ENCODE results near the gene ENTPD7. TPM values are rescaled to one million over a fixed set of nuclear protein-coding genes. Genes with fewer than 3 reads are reported as not detected.
"Not testable (repeated sequence)": the region's sequence is repeated elsewhere in the genome, so short reads cannot be mapped to it uniquely, and the experiment has no call there.

The ENTPD7 gene
- total RNA-seq, 2 experiments from 2014 or later, result 2.5 to 2.7 TPM

GRCh38 chr10:99620711-99621453, 38.4 kb upstream of the ENTPD7 start:
- H3K36me3 Mint-ChIP-seq (ENCODE audit: low read depth), result peaks cover 20% of the 10 kb centered on the region
- no peaks in the 10 kb centered on the region for H3K9me3 Mint-ChIP-seq (ENCODE audit: low read depth)
- H3K4me1 Mint-ChIP-seq, result peaks cover 39% of the 10 kb centered on the region
- ATAC-seq (peak; percentile 89), DNase-seq (peak; percentile 94)
- intact Hi-C loops (cut with DNase I, micrococcal nuclease), result loop anchor here (1.0 to 10.0 kb wide), 10 partner anchors 38 to 1976 kb away; partner anchors contain the start of genes COX15 (in 2 of the 2), CUTC (in 2 of the 2), ENTPD7 (in 2 of the 2) and GOT1 (in 2 of the 2)
- peak overlapping the region; percentile 96 for H3K4me3 Mint-ChIP-seq
- ChIA-PET POLR2A (interaction anchor here (0.6 to 4.3 kb wide), 7 partner anchors 8 to 191 kb away, joined by 3 to 30 read pairs (median 5); partner anchors contain the start of genes COX15, CUTC, ENTPD7 and GOT1), CTCF (interaction anchor here (0.7 to 4.1 kb wide), 7 partner anchors 9 to 185 kb away, joined by 3 to 15 read pairs (median 3); partner anchors contain the start of genes COX15 and CUTC)
- no peaks in the 10 kb centered on the region for H3K27me3 Mint-ChIP-seq
- H3K27ac Mint-ChIP-seq, result peak overlapping the region; percentile 96

- ATAC-seq (no peak), DNase-seq (no peak)
- H3K27me3 Mint-ChIP-seq, result no peaks in the 10 kb centered on the region
- peaks cover 32% of the 10 kb centered on the region for H3K4me1 Mint-ChIP-seq
- ChIA-PET CTCF (interaction anchor here (0.7 to 4.1 kb wide), 6 partner anchors 10 to 110 kb away, joined by 3 to 15 read pairs (median 4); partner anchors contain the start of genes COX15, CUTC and ENTPD7), POLR2A (interaction anchor here (0.6 to 4.3 kb wide), 4 partner anchors 9 to 191 kb away, joined by 3 to 30 read pairs (median 5); partner anchors contain the start of genes ENTPD7 and GOT1)
- H3K9me3 Mint-ChIP-seq (ENCODE audit: low read depth), result no peaks in the 10 kb centered on the region
- peaks cover 18% of the 10 kb centered on the region for H3K36me3 Mint-ChIP-seq (ENCODE audit: low read depth)
- H3K27ac Mint-ChIP-seq, result peak overlapping the region; percentile 96
- peak overlapping the region; percentile 96 for H3K4me3 Mint-ChIP-seq
- intact Hi-C loops (cut with DNase I, micrococcal nuclease), result loop anchor here (2.0 to 10.0 kb wide), 6 partner anchors 89 to 1977 kb away; partner anchors contain the start of genes DNMBP (in 1 of the 2), HPS1 (in 1 of the 2) and PI4K2A (in 1 of the 2)
These were observed 37.7 kb upstream of the ENTPD7 start for GRCh38 chr10:99621454-99622251.

GRCh38 chr10:99623919-99624318, 35.4 kb upstream of the ENTPD7 start:
- Mint-ChIP-seq H3K9me3 (ENCODE audit: low read depth) (no peaks in the 10 kb centered on the region), H3K27ac (no peak overlapping the region), H3K4me1 (peaks cover 16% of the 10 kb centered on the region), H3K36me3 (ENCODE audit: low read depth) (peaks cover 5% of the 10 kb centered on the region), H3K27me3 (peaks cover 2% of the 10 kb centered on the region), H3K4me3 (no peak overlapping the region)
- intact Hi-C loops (cut with DNase I, micrococcal nuclease), result loop anchor here in 1 of 2 experiments (5.0 to 10.0 kb wide), 3 partner anchors 383 to 1979 kb away; partner anchors contain the start of genes DNMBP, HPS1 and PI4K2A
- ChIA-PET POLR2A (no interaction called here), CTCF (interaction anchor here (4.1 kb wide), 1 partner anchor 12 kb away, joined by 15 read pairs; no protein-coding TSS in a partner anchor)
- ATAC-seq (no peak), DNase-seq (no peak)

GRCh38 chr10:99625124-99625523, 34.2 kb upstream of the ENTPD7 start:
- DNase-seq; POLR2A ChIA-PET; H3K9me3 Mint-ChIP-seq (ENCODE audit: low read depth); H3K36me3 Mint-ChIP-seq (ENCODE audit: low read depth); H3K27ac Mint-ChIP-seq; ATAC-seq; H3K27me3 Mint-ChIP-seq; H3K4me3 Mint-ChIP-seq: not testable (repeated sequence)
- CTCF ChIA-PET, result interaction anchor here (0.8 to 1.0 kb wide), 3 partner anchors 30 to 190 kb away, joined by 3 read pairs; no protein-coding TSS in a partner anchor
- peaks cover 12% of the 10 kb centered on the region for H3K4me1 Mint-ChIP-seq
- intact Hi-C loops (cut with DNase I, micrococcal nuclease), result loop anchor here in 1 of 2 experiments (10.0 kb wide), 2 partner anchors 1180 to 1980 kb away; partner anchors contain the start of genes HPS1 and PI4K2A

GRCh38 chr10:99628923-99629624, 30.2 kb upstream of the ENTPD7 start:
- no peak for DNase-seq
- intact Hi-C loops (cut with DNase I, micrococcal nuclease), result loop anchor here in 1 of 2 experiments (10.0 kb wide), 2 partner anchors 1184 to 1984 kb away; partner anchors contain the start of genes HPS1 and PI4K2A
- peaks cover 8% of the 10 kb centered on the region for H3K27me3 Mint-ChIP-seq
- CTCF ChIA-PET, result interaction anchor here (0.7 to 1.0 kb wide), 2 partner anchors 31 to 397 kb away, joined by 3 read pairs; no protein-coding TSS in a partner anchor
- POLR2A ChIA-PET, result no interaction called here
- no peak overlapping the region for H3K27ac Mint-ChIP-seq
- no peak overlapping the region for H3K4me3 Mint-ChIP-seq
- H3K36me3 Mint-ChIP-seq (ENCODE audit: low read depth), result no peaks in the 10 kb centered on the region
- H3K9me3 Mint-ChIP-seq (ENCODE audit: low read depth), result no peaks in the 10 kb centered on the region
- no peak for ATAC-seq
- H3K4me1 Mint-ChIP-seq, result peaks cover 5% of the 10 kb centered on the region

- ChIA-PET POLR2A (no interaction called here), CTCF (interaction anchor here (0.7 to 1.0 kb wide), 2 partner anchors 30 to 397 kb away, joined by 3 read pairs; no protein-coding TSS in a partner anchor)
- Mint-ChIP-seq H3K4me3 (no peak overlapping the region), H3K4me1 (peaks cover 5% of the 10 kb centered on the region), H3K27me3 (peaks cover 12% of the 10 kb centered on the region), H3K9me3 (ENCODE audit: low read depth) (no peaks in the 10 kb centered on the region), H3K27ac (no peak overlapping the region), H3K36me3 (ENCODE audit: low read depth) (no peaks in the 10 kb centered on the region)
- DNase-seq, result no peak
- no peak for ATAC-seq
- intact Hi-C loops (cut with DNase I, micrococcal nuclease), result loop anchor here in 1 of 2 experiments (10.0 kb wide), 2 partner anchors 1185 to 1985 kb away; partner anchors contain the start of genes HPS1 and PI4K2A
These were observed 29.7 kb upstream of the ENTPD7 start for GRCh38 chr10:99629625-99629978.

GRCh38 chr10:99630433-99630832, 28.9 kb upstream of the ENTPD7 start:
- intact Hi-C loops (cut with DNase I, micrococcal nuclease), result no loop called here

GRCh38 chr10:99630991-99631390, 28.3 kb upstream of the ENTPD7 start:
- Mint-ChIP-seq H3K9me3 (ENCODE audit: low read depth) (no peaks in the 10 kb centered on the region), H3K27me3 (peaks cover 15% of the 10 kb centered on the region), H3K36me3 (ENCODE audit: low read depth) (no peaks in the 10 kb centered on the region), H3K4me3 (no peak overlapping the region), H3K27ac (no peak overlapping the region), H3K4me1 (peaks cover 5% of the 10 kb centered on the region)
- intact Hi-C loops (cut with DNase I, micrococcal nuclease), result no loop called here
- no peak for DNase-seq
- ChIA-PET POLR2A (no interaction called here), CTCF (interaction anchor here (0.6 to 0.7 kb wide), 2 partner anchors 31 to 140 kb away, joined by 3 read pairs; no protein-coding TSS in a partner anchor)
- no peak for ATAC-seq

More at GRCh38 chr10:99630433-99630832, 28.9 kb upstream of the ENTPD7 start:
- Mint-ChIP-seq H3K27me3 (peaks cover 15% of the 10 kb centered on the region), H3K4me3 (no peak overlapping the region), H3K36me3 (ENCODE audit: low read depth) (no peaks in the 10 kb centered on the region), H3K9me3 (ENCODE audit: low read depth) (no peaks in the 10 kb centered on the region), H3K4me1 (peaks cover 5% of the 10 kb centered on the region), H3K27ac (no peak overlapping the region)
- no peak for DNase-seq
- ChIA-PET POLR2A (no interaction called here), CTCF (interaction anchor here (1.0 kb wide), 1 partner anchor 396 kb away, joined by 3 read pairs; no protein-coding TSS in a partner anchor)
- ATAC-seq, result no peak

- Mint-ChIP-seq H3K9me3 (ENCODE audit: low read depth) (no peaks in the 10 kb centered on the region), H3K27me3 (peaks cover 15% of the 10 kb centered on the region), H3K27ac (no peak overlapping the region), H3K36me3 (ENCODE audit: low read depth) (no peaks in the 10 kb centered on the region), H3K4me1 (peaks cover 5% of the 10 kb centered on the region), H3K4me3 (no peak overlapping the region)
- CTCF ChIA-PET, result interaction anchor here (0.6 to 0.7 kb wide), 2 partner anchors 30 to 141 kb away, joined by 3 read pairs; no protein-coding TSS in a partner anchor
- ATAC-seq (no peak), DNase-seq (no peak)
- POLR2A ChIA-PET, result no interaction called here
- intact Hi-C loops (cut with DNase I, micrococcal nuclease), result no loop called here
These were observed 27.8 kb upstream of the ENTPD7 start for GRCh38 chr10:99631496-99631895.

GRCh38 chr10:99633832-99634231, 25.5 kb upstream of the ENTPD7 start:
- Mint-ChIP-seq H3K27ac (no peak overlapping the region), H3K4me3 (no peak overlapping the region), H3K9me3 (ENCODE audit: low read depth) (no peaks in the 10 kb centered on the region), H3K27me3 (peaks cover 15% of the 10 kb centered on the region), H3K36me3 (ENCODE audit: low read depth) (no peaks in the 10 kb centered on the region), H3K4me1 (no peaks in the 10 kb centered on the region)
- intact Hi-C loops (cut with DNase I, micrococcal nuclease), result no loop called here
- ChIA-PET CTCF (no interaction called here), POLR2A (no interaction called here)
- DNase-seq (no peak), ATAC-seq (no peak)

All from activated CD4-positive, alpha-beta T cell treated with anti-CD3 and anti-CD28 coated beads for 36 hours (primary cell).